HCT116 (cell line): Measurements from ENCODE around the gene QRICH1.

Source experiments
- EGR1 ChIP-seq: IDR thresholded peaks from 2 replicates; pipeline ENCODE4 v1.6.1; 2012; ENCODE audit warnings: low read depth
- EZH2phosphoT487 ChIP-seq: fragments of 200-600 bp; IDR thresholded peaks from 2 replicates; pipeline ENCODE4 v1.6.1; 2018; ENCODE audit warnings: antibody characterized with exemption, borderline replicate concordance
- FOSL1 ChIP-seq: IDR thresholded peaks from 2 replicates; pipeline ENCODE4 v1.6.1; 2012; ENCODE audit warnings: low read depth
- JUND ChIP-seq: IDR thresholded peaks from 2 replicates; pipeline ENCODE4 v1.6.1; 2012
- MAX ChIP-seq: IDR thresholded peaks from 2 replicates; pipeline ENCODE4 v1.6.1; 2012
- POLR2A ChIP-seq: IDR thresholded peaks from 2 replicates; pipeline ENCODE4 v1.7.0; 2011; ENCODE audit warnings: borderline replicate concordance; ENCODE audit not compliant: insufficient read depth, insufficient read length; ENCODE audit errors: extremely low read depth
- POLR2AphosphoS5 ChIP-seq: IDR thresholded peaks from 2 replicates; pipeline ENCODE4 v1.6.1; 2011; ENCODE audit warnings: mild to moderate bottlenecking, low read depth, low read length, moderate library complexity
- SRF ChIP-seq: IDR thresholded peaks from 2 replicates; pipeline ENCODE4 v1.6.1; 2012; ENCODE audit warnings: low read depth
- TF ChIP-seq, protein P1 (sequence below): IDR thresholded peaks from 2 replicates; pipeline ENCODE4 v1.6.1; 2012; ENCODE audit warnings: low read depth
- TF ChIP-seq, protein P2 (sequence below), 3 experiments: fragments of 200-600 bp in 1 of 3; sonication (generic) in 1 of 3; IDR thresholded peaks in 2 of 3; conservative IDR thresholded peaks in 1 of 3; 2 replicates each; pipeline ENCODE4 v1.5.1; 2012 to 2017; ENCODE audit warnings: low read depth in 2 of 3, low read length in 2 of 3, antibody characterized with exemption in 1 of 3, borderline replicate concordance in 1 of 3, control low read depth in 1 of 3, mild to moderate bottlenecking in 1 of 3, mixed read lengths in 1 of 3, mixed run types in 1 of 3, moderate library complexity in 1 of 3; ENCODE audit not compliant: insufficient read depth in 1 of 3

DNA sequence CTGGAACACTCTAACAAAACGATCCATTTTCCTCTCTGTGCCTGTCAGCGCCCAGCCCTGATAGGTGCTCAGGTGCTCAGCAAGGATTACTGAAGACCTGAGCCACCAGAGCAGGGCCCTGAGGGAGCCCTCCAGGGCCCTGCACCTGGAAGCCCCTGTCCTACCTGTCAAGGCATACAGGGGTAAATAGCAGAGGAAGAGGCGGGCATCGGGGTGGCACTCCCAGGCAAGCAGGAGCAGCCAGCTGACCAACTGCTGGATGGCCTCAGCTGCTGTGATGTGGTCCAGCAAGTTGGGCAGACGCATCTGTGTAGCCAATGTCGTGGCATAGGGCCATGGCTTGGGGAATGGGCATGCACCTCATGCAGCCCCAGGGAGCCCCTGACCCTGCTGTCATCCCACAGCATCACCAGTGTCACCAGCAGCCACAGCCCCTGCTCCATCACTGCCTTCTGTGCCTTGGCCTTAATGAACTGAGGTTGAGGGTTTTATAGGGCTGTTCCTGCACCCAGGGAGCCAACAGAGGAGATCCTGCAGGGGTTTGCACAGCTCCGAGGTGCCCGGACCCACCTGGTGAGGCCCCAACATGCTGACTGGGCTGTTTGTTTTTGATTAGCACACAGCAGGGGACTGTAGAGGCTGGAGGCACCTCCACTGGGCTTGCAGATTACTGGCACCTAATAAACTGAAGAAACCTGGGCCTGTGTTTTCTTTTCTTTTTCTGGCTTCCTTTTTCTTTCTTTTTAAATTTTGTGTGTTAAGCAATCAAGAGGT, 94.6 kb downstream of the QRICH1 start:
- TF ChIP-seq, protein P1, sequence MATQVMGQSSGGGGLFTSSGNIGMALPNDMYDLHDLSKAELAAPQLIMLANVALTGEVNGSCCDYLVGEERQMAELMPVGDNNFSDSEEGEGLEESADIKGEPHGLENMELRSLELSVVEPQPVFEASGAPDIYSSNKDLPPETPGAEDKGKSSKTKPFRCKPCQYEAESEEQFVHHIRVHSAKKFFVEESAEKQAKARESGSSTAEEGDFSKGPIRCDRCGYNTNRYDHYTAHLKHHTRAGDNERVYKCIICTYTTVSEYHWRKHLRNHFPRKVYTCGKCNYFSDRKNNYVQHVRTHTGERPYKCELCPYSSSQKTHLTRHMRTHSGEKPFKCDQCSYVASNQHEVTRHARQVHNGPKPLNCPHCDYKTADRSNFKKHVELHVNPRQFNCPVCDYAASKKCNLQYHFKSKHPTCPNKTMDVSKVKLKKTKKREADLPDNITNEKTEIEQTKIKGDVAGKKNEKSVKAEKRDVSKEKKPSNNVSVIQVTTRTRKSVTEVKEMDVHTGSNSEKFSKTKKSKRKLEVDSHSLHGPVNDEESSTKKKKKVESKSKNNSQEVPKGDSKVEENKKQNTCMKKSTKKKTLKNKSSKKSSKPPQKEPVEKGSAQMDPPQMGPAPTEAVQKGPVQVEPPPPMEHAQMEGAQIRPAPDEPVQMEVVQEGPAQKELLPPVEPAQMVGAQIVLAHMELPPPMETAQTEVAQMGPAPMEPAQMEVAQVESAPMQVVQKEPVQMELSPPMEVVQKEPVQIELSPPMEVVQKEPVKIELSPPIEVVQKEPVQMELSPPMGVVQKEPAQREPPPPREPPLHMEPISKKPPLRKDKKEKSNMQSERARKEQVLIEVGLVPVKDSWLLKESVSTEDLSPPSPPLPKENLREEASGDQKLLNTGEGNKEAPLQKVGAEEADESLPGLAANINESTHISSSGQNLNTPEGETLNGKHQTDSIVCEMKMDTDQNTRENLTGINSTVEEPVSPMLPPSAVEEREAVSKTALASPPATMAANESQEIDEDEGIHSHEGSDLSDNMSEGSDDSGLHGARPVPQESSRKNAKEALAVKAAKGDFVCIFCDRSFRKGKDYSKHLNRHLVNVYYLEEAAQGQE: no peak
- TF ChIP-seq EZH2phosphoT487 (no peak), POLR2AphosphoS5 (no peak), EGR1 (no peak), FOSL1 (no peak), POLR2A (no peak), JUND (no peak), SRF (no peak), MAX (no peak)
- TF ChIP-seq, protein P2, sequence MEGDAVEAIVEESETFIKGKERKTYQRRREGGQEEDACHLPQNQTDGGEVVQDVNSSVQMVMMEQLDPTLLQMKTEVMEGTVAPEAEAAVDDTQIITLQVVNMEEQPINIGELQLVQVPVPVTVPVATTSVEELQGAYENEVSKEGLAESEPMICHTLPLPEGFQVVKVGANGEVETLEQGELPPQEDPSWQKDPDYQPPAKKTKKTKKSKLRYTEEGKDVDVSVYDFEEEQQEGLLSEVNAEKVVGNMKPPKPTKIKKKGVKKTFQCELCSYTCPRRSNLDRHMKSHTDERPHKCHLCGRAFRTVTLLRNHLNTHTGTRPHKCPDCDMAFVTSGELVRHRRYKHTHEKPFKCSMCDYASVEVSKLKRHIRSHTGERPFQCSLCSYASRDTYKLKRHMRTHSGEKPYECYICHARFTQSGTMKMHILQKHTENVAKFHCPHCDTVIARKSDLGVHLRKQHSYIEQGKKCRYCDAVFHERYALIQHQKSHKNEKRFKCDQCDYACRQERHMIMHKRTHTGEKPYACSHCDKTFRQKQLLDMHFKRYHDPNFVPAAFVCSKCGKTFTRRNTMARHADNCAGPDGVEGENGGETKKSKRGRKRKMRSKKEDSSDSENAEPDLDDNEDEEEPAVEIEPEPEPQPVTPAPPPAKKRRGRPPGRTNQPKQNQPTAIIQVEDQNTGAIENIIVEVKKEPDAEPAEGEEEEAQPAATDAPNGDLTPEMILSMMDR (IDR thresholded peaks at IDR 0.05 in 2 of 3, conservative IDR thresholded peaks at IDR 0.05 in 1 of 3; ENCODE audit: borderline replicate concordance in 1 of 3, insufficient read depth in 1 of 3, low read depth in 2 of 3, low read length in 2 of 3): no peak
